K562 (cell line): ENCODE data around the gene ITGA1. TPM values are rescaled to one million over a fixed set of nuclear protein-coding genes. Genes with fewer than 3 reads are reported as not detected.

Source experiments
- BRF1 ChIP-seq: IDR thresholded peaks from 3 replicates; pipeline ENCODE4 v1.6.1; 2011; ENCODE audit warnings: borderline replicate concordance, mild to moderate bottlenecking; ENCODE audit not compliant: insufficient read length; ENCODE audit errors: extremely low read depth
- CAMTA2 ChIP-seq: fragments of 250-450 bp; sonication (Bioruptor Pico); conservative IDR thresholded peaks from 2 replicates; pipeline ENCODE4 v1.5.1; 2022
- EZH2 ChIP-seq: IDR thresholded peaks from 2 replicates; pipeline ENCODE4 v1.6.1; 2012; ENCODE audit warnings: low read depth, mild to moderate bottlenecking, inconsistent platforms, low read length, borderline replicate concordance
- HNRNPL ChIP-seq: fragments of 200-400 bp; formaldehyde crosslinking; IDR thresholded peaks from 2 replicates; pipeline ENCODE4 v1.6.1; 2017; ENCODE audit warnings: low read depth, mild to moderate bottlenecking, low read length
- KAT2B ChIP-seq: IDR thresholded peaks from one replicate; pipeline ENCODE4 v1.6.1; 2012; ENCODE audit warnings: low read depth, mild to moderate bottlenecking, control low read depth, inconsistent platforms, low read length, moderate library complexity
- KDM5B ChIP-seq: fragments of 200-600 bp; sonication (generic); IDR thresholded peaks from 2 replicates; pipeline ENCODE4 v1.6.1; 2012; ENCODE audit warnings: low read depth, mild to moderate bottlenecking, moderate library complexity, low read length, control low read depth, inconsistent platforms; ENCODE audit not compliant: insufficient replicate concordance
- MEIS2 ChIP-seq: fragments of 450-650 bp; IDR thresholded peaks from 2 replicates; pipeline ENCODE4 v1.6.1; 2014; ENCODE audit warnings: mild to moderate bottlenecking; ENCODE audit not compliant: partially characterized antibody
- SMAD1 ChIP-seq: fragments of 150-350 bp; IDR thresholded peaks from 2 replicates; pipeline ENCODE4 v1.6.1; 2014; ENCODE audit warnings: low read length, low read depth; ENCODE audit not compliant: partially characterized antibody
- THRAP3 ChIP-seq: fragments of 450-650 bp; IDR thresholded peaks from 2 replicates; pipeline ENCODE4 v1.6.1; 2016; ENCODE audit warnings: mild to moderate bottlenecking, inconsistent platforms, borderline replicate concordance
- WHSC1 ChIP-seq: IDR thresholded peaks from one replicate; pipeline ENCODE4 v1.6.1; 2012; ENCODE audit warnings: low read length, control low read depth, inconsistent platforms
- polyA plus RNA-seq, 8 experiments: library from polyadenylated mRNA; depleted of rRNA in 4 of 8; stranded (reverse) in 5 of 8; unstranded in 3 of 8; fragments of >200 nt; fragmentation: Nextera tagmentation in 2 of 8; fragmentation: Illumina TruSeq in 1 of 8; extraction: Ambion mirVana in 2 of 8; extraction: Trizol in 1 of 8; gene quantifications; 2 replicates each; pipeline versions ENCODE4 v1.2.1 to v1.2.3, GENCODE V29; 2011 to 2014; ENCODE audit warnings: inconsistent platforms in 1 of 8, missing spikeins in 1 of 8
- total RNA-seq, 7 experiments: library from RNA; depleted of rRNA in 6 of 7; stranded (reverse); fragments of >200 nt in 6 of 7; fragmentation: Illumina TruSeq in 2 of 7; extraction: Trizol in 2 of 7; gene quantifications; 2 replicates each; pipeline versions ENCODE4 v1.2.1 to v1.2.3, GENCODE V29; 2011 to 2021; ENCODE audit warnings: low replicate concordance in 1 of 7
- TF ChIP-seq, protein P1 (sequence below): fragments of 250-450 bp; sonication (Bioruptor Pico); IDR thresholded peaks from 2 replicates; pipeline ENCODE4 v1.4.0; 2020; ENCODE audit warnings: borderline replicate concordance
- TF ChIP-seq, protein P2 (sequence below): sonication (generic); formaldehyde crosslinking; IDR thresholded peaks from 2 replicates; pipeline ENCODE4 v1.4.0; 2020; ENCODE audit warnings: mild to moderate bottlenecking, missing genetic modification reagents
- TF ChIP-seq, protein P3 (sequence below): fragments of 250-450 bp; sonication (Bioruptor Pico); IDR thresholded peaks from 2 replicates; pipeline ENCODE4 v1.5.0; 2021

ITGA1 gene
- total and polyA plus RNA-seq, 9 of the 15 experiments (the other 6 are each of a cell fraction or from before 2014, with no cell fraction given), result 0.04 to 0.22 TPM; not detected in 7

DNA sequence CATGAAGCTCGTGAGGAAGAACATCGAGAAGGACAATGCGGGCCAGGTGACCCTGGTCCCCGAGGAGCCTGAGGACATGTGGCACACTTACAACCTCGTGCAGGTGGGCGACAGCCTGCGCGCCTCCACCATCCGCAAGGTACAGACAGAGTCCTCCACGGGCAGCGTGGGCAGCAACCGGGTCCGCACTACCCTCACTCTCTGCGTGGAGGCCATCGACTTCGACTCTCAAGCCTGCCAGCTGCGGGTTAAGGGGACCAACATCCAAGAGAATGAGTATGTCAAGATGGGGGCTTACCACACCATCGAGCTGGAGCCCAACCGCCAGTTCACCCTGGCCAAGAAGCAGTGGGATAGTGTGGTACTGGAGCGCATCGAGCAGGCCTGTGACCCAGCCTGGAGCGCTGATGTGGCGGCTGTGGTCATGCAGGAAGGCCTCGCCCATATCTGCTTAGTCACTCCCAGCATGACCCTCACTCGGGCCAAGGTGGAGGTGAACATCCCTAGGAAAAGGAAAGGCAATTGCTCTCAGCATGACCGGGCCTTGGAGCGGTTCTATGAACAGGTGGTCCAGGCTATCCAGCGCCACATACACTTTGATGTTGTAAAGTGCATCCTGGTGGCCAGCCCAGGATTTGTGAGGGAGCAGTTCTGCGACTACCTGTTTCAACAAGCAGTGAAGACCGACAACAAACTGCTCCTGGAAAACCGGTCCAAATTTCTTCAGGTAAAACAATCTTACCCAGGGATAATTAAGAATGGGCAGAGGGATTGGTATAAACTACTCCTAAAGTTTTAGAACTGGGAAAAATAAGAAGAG lies 12.9 kb downstream of the ITGA1 start (continued):
- TF ChIP-seq BRF1 (no peak), CAMTA2 (no peak), KAT2B (no peak), WHSC1 (no peak), SMAD1 (no peak), KDM5B (peak; percentile 46), THRAP3 (no peak), MEIS2 (no peak), EZH2 (no peak), HNRNPL (no peak)
- TF ChIP-seq, protein P1, sequence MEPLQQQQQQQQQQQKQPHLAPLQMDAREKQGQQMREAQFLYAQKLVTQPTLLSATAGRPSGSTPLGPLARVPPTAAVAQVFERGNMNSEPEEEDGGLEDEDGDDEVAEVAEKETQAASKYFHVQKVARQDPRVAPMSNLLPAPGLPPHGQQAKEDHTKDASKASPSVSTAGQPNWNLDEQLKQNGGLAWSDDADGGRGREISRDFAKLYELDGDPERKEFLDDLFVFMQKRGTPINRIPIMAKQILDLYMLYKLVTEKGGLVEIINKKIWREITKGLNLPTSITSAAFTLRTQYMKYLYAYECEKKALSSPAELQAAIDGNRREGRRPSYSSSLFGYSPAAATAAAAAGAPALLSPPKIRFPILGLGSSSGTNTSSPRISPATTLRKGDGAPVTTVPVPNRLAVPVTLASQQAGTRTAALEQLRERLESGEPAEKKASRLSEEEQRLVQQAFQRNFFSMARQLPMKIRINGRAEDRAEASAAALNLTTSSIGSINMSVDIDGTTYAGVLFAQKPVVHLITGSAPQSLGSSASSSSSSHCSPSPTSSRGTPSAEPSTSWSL, result no peak
- TF ChIP-seq, protein P2, sequence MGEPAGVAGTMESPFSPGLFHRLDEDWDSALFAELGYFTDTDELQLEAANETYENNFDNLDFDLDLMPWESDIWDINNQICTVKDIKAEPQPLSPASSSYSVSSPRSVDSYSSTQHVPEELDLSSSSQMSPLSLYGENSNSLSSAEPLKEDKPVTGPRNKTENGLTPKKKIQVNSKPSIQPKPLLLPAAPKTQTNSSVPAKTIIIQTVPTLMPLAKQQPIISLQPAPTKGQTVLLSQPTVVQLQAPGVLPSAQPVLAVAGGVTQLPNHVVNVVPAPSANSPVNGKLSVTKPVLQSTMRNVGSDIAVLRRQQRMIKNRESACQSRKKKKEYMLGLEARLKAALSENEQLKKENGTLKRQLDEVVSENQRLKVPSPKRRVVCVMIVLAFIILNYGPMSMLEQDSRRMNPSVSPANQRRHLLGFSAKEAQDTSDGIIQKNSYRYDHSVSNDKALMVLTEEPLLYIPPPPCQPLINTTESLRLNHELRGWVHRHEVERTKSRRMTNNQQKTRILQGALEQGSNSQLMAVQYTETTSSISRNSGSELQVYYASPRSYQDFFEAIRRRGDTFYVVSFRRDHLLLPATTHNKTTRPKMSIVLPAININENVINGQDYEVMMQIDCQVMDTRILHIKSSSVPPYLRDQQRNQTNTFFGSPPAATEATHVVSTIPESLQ (CRISPR knock-in tag), result no peak
- TF ChIP-seq, protein P3, sequence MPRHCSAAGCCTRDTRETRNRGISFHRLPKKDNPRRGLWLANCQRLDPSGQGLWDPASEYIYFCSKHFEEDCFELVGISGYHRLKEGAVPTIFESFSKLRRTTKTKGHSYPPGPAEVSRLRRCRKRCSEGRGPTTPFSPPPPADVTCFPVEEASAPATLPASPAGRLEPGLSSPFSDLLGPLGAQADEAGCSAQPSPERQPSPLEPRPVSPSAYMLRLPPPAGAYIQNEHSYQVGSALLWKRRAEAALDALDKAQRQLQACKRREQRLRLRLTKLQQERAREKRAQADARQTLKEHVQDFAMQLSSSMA, result no peak
